ENCODE data around the gene MTRFR.
"Not testable (repeated sequence)": the region's sequence is repeated elsewhere in the genome, so short reads cannot be mapped to it uniquely, and the experiment has no call there.

The MTRFR gene

GRCh38 chr12:123250471-123251383, 17.5 kb downstream of the MTRFR start:
- no peak for TF ChIP-seq CTCF (IDR thresholded peaks at IDR 0.05; ENCODE audit: borderline replicate concordance, control extremely low read depth, extremely low read depth, insufficient read depth, missing control alignments)
- in situ Hi-C loops (cut with MboI; ENCODE audit: low sequenced_read_pairs, unreplicated experiment): no loop called here
- no peak for DNase-seq (ENCODE audit: low spot score)

GRCh38 chr12:123251403-123252076, 18.3 kb downstream of the MTRFR start:
- DNase-seq (ENCODE audit: low spot score): no peak
- no peak for TF ChIP-seq CTCF (IDR thresholded peaks at IDR 0.05; ENCODE audit: borderline replicate concordance, control extremely low read depth, extremely low read depth, insufficient read depth, missing control alignments)
- in situ Hi-C loops (cut with MboI; ENCODE audit: low sequenced_read_pairs, unreplicated experiment): no loop called here

- in situ Hi-C loops (cut with MboI; ENCODE audit: low sequenced_read_pairs, unreplicated experiment): not testable (repeated sequence)
Observed at GRCh38 chr12:123252365-123252764, 19.1 kb downstream of the MTRFR start.

GRCh38 chr12:123253641-123254459, 20.6 kb downstream of the MTRFR start:
- no peak for DNase-seq (ENCODE audit: low spot score)
- TF ChIP-seq CTCF (IDR thresholded peaks at IDR 0.05; ENCODE audit: borderline replicate concordance, control extremely low read depth, extremely low read depth, insufficient read depth, missing control alignments): no peak
- in situ Hi-C loops (cut with MboI; ENCODE audit: low sequenced_read_pairs, unreplicated experiment): no loop called here

More at GRCh38 chr12:123252365-123252764, 19.1 kb downstream of the MTRFR start:
- not testable (repeated sequence) for DNase-seq (ENCODE audit: low spot score)

- DNase-seq (ENCODE audit: low spot score): no peak
- in situ Hi-C loops (cut with MboI; ENCODE audit: low sequenced_read_pairs, unreplicated experiment): no loop called here
- no peak for TF ChIP-seq CTCF (IDR thresholded peaks at IDR 0.05; ENCODE audit: borderline replicate concordance, control extremely low read depth, extremely low read depth, insufficient read depth, missing control alignments)
Observed at GRCh38 chr12:123254853-123255446, 21.7 kb downstream of the MTRFR start.

GRCh38 chr12:123258593-123258992, 25.4 kb downstream of the MTRFR start:
- in situ Hi-C loops (cut with MboI; ENCODE audit: low sequenced_read_pairs, unreplicated experiment): no loop called here
- TF ChIP-seq CTCF (IDR thresholded peaks at IDR 0.05; ENCODE audit: borderline replicate concordance, control extremely low read depth, extremely low read depth, insufficient read depth, missing control alignments): no peak
- no peak for DNase-seq (ENCODE audit: low spot score)

Measured in GM13976 (cell line).